ENCODE results near the gene DPP7. TPM values are rescaled to one million over a fixed set of nuclear protein-coding genes. Genes with fewer than 3 reads are reported as not detected.

The DPP7 gene
- total and polyA plus RNA-seq, 10 of the 15 experiments (the other 5 are each of a cell fraction or from before 2014, with no cell fraction given): 0.68 to 245 (median 106) TPM

- ChIA-PET POLR2A (interaction anchor here (1.8 kb wide), 1 partner anchor 12 kb away, joined by 5 read pairs; no protein-coding TSS in a partner anchor), CTCF (no interaction called here), SMC1A (ENCODE audit: uncharacterized antibody, unreplicated experiment) (no interaction called here), RAD21 (ENCODE audit: unreplicated experiment) (interaction anchor here (0.8 kb wide), 1 partner anchor 13 kb away, joined by 3 read pairs; no protein-coding TSS in a partner anchor)
- H3K27me3 ChIP-seq (replicated peaks in 1 of 2; ENCODE audit: control insufficient read depth in 2 of 2, insufficient read depth in 2 of 2, low read length in 1 of 2): peaks cover 0 to 2% of the 10 kb centered on the region in 2 experiments; a peak in 1 of 4 replicates
- no peaks in the 10 kb centered on the region for H4K20me1 ChIP-seq (ENCODE audit: control insufficient read depth, insufficient read depth)
- peaks cover 23% of the 10 kb centered on the region for H3K4me1 ChIP-seq (ENCODE audit: control insufficient read depth, insufficient read depth, low read length)
- WGBS (ENCODE audit: insufficient coverage, insufficient replicate concordance, low lambda C conversion rate, missing lambda C conversion rate): 79% methylated on average over 61 of the region's 74 CpGs
- no peak overlapping the region for H3K4me3 ChIP-seq
- no peaks in the 10 kb centered on the region for H3K79me2 ChIP-seq (ENCODE audit: control insufficient read depth, insufficient read depth, low read length)
- DNase-seq (ENCODE audit: low read depth, low spot score) (no peak), ATAC-seq (no peak), FAIRE-seq (no peak)
- in situ Hi-C loops (cut with MboI): no loop called here
- no peaks in the 10 kb centered on the region; the same call in 2 of the 3 replicates for H3K9me3 ChIP-seq (replicated peaks; ENCODE audit: control insufficient read depth, insufficient read depth, low read length)
- H2AFZ ChIP-seq (ENCODE audit: control insufficient read depth, low read depth, low read length): no peak overlapping the region
- no peak overlapping the region for H3K9ac ChIP-seq (ENCODE audit: control insufficient read depth, insufficient read depth, low read length)
- intact Hi-C loops (cut with micrococcal nuclease; ENCODE audit: unreplicated experiment): no loop called here
- no TSS peak for BruUV-seq (replicated peaks)
- H3K27ac ChIP-seq (ENCODE audit: control insufficient read depth, insufficient read depth): no peak overlapping the region
- no peak for TF ChIP-seq TBL1XR1 (IDR thresholded peaks at IDR 0.05; ENCODE audit: low read depth, low read length)
- no peak for TF ChIP-seq PBX3 (IDR thresholded peaks at IDR 0.05; ENCODE audit: insufficient replicate concordance, low read depth, low read length)
- 0 out of 2 replicates have a peak, but pooled peaks have one; percentile 3 for TF ChIP-seq RAD21 (IDR thresholded peaks at IDR 0.05; ENCODE audit: insufficient read depth, low read depth, low read length)
- TF ChIP-seq CTCF (IDR thresholded peaks at IDR 0.05 in 2 of 3, conservative IDR thresholded peaks at IDR 0.05 in 1 of 3; ENCODE audit: control insufficient read depth in 2 of 3, extremely low read depth in 1 of 3, insufficient read depth in 1 of 3, low read depth in 3 of 3, low read length in 3 of 3): peak in 1 of 3 experiments; percentile 19; a peak in 1 of 6 replicates
- no peak for TF ChIP-seq PAX5 (IDR thresholded peaks at IDR 0.05; ENCODE audit: borderline replicate concordance, low read depth, low read length)
- no peaks in the 10 kb centered on the region for H3K36me3 ChIP-seq (ENCODE audit: control insufficient read depth in 2 of 2, insufficient read depth in 2 of 2, low read length in 1 of 2)
- H3K4me2 ChIP-seq (ENCODE audit: control insufficient read depth, insufficient read depth): no peak overlapping the region
Observed at GRCh38 chr9:137162505-137163364, 48.2 kb upstream of the DPP7 start.
